Activated CD4-positive, alpha-beta memory T cell treated with anti-CD3 and anti-CD28 coated beads, Interleukin-2, amount 10 ng/mL, durations not matched to agents 7 days and 5 days (primary cell): Measurements from ENCODE around the gene KLF1. TPM values are rescaled to one million over a fixed set of nuclear protein-coding genes. Genes with fewer than 3 reads are reported as not detected.

Source experiments
- CTCF ChIA-PET: fragments of 350-600 bp; sonication (Branson Sonifier 250); formaldehyde crosslinking; loops from one replicate; lab custom pipeline; 2021; ENCODE audit warnings: antibody characterized with exemption, inconsistent platforms; lab: Charles Lee
- POLR2A ChIA-PET: fragments of 350-600 bp; sonication (Branson Sonifier 250); formaldehyde crosslinking; loops from one replicate; lab custom pipeline; 2021; ENCODE audit warnings: antibody characterized with exemption; lab: Charles Lee
- DNase-seq: peaks from one replicate; pipeline ENCODE4 v3.0.0-alpha.2; 2020
- H3K27ac Mint-ChIP-seq: one replicate; pipeline ENCODE4 v1.8.0; 2021; ENCODE audit warnings: mild to moderate bottlenecking, mixed read lengths
- H3K27me3 Mint-ChIP-seq: one replicate; pipeline ENCODE4 v1.8.0; 2021; ENCODE audit warnings: mixed read lengths
- H3K36me3 Mint-ChIP-seq: one replicate; pipeline ENCODE4 v1.8.0; 2021; ENCODE audit warnings: low read depth, mixed read lengths
- H3K4me1 Mint-ChIP-seq: one replicate; pipeline ENCODE4 v1.8.0; 2021; ENCODE audit warnings: mixed read lengths
- H3K4me3 Mint-ChIP-seq: one replicate; pipeline ENCODE4 v1.8.0; 2021; ENCODE audit warnings: mild to moderate bottlenecking, mixed read lengths
- H3K9me3 Mint-ChIP-seq: one replicate; pipeline ENCODE4 v1.8.0; 2021; ENCODE audit warnings: mixed read lengths
- total RNA-seq, 2 experiments: library from RNA; stranded (reverse); gene quantifications; one replicate each; pipeline ENCODE4 v1.2.3, GENCODE V29; 2021

Gene KLF1
- total RNA-seq, 2 experiments from 2014 or later = 0.13 to 0.20 TPM

- Mint-ChIP-seq H3K4me1 (peaks cover 19% of the 10 kb centered on the region), H3K36me3 (peaks cover 37% of the 10 kb centered on the region), H3K27ac (no peak overlapping the region), H3K27me3 (no peaks in the 10 kb centered on the region), H3K4me3 (no peak overlapping the region), H3K9me3 (peaks cover 9% of the 10 kb centered on the region)
- no peak for DNase-seq
- ChIA-PET CTCF (interaction anchor here (1.3 kb wide), 1 partner anchor 90 kb away, joined by 3 read pairs; no protein-coding TSS in a partner anchor), POLR2A (interaction anchor here (3.0 kb wide), 1 partner anchor 10 kb away, joined by 9 read pairs; no protein-coding TSS in a partner anchor)
These were observed 11.9 kb downstream of the KLF1 start for GRCh38 chr19:12875086-12875485.

- no peak for DNase-seq
- Mint-ChIP-seq H3K36me3 (peaks cover 35% of the 10 kb centered on the region), H3K27ac (no peak overlapping the region), H3K4me3 (no peak overlapping the region), H3K27me3 (no peaks in the 10 kb centered on the region), H3K4me1 (peaks cover 11% of the 10 kb centered on the region), H3K9me3 (peaks cover 9% of the 10 kb centered on the region)
- ChIA-PET CTCF (interaction anchor here (1.3 kb wide), 1 partner anchor 26 kb away, joined by 5 read pairs; no protein-coding TSS in a partner anchor), POLR2A (interaction anchor here (1.6 kb wide), 1 partner anchor 8 kb away, joined by 8 read pairs; no protein-coding TSS in a partner anchor)
These were observed 12.9 kb downstream of the KLF1 start for GRCh38 chr19:12873891-12874745.

GRCh38 chr19:12872941-12873890, 13.8 kb downstream of the KLF1 start:
- Mint-ChIP-seq H3K4me1 (peaks cover 9% of the 10 kb centered on the region), H3K4me3 (peak overlapping the region; percentile 51), H3K36me3 (peaks cover 28% of the 10 kb centered on the region), H3K27me3 (no peaks in the 10 kb centered on the region), H3K27ac (peak overlapping the region; percentile 21), H3K9me3 (peaks cover 9% of the 10 kb centered on the region)
- ChIA-PET POLR2A (interaction anchor here (0.8 to 1.6 kb wide), 4 partner anchors 9 to 279 kb away, joined by 3 to 10 read pairs (median 6); partner anchors contain the start of gene GET3), CTCF (interaction anchor here (0.5 to 1.3 kb wide), 12 partner anchors 9 to 1391 kb away, joined by 3 to 11 read pairs (median 4); partner anchors contain the start of gene DHPS)
- peak; percentile 75 for DNase-seq

GRCh38 chr19:12872255-12872654, 14.7 kb downstream of the KLF1 start:
- POLR2A ChIA-PET = interaction anchor here (1.3 to 1.5 kb wide), 2 partner anchors 13 to 135 kb away, joined by 3 to 10 read pairs; partner anchors contain the start of gene GET3
- peaks cover 10% of the 10 kb centered on the region for H3K4me1 Mint-ChIP-seq
- H3K36me3 Mint-ChIP-seq = peaks cover 24% of the 10 kb centered on the region
- H3K9me3 Mint-ChIP-seq = peaks cover 9% of the 10 kb centered on the region
- no peak overlapping the region for H3K27ac Mint-ChIP-seq
- DNase-seq = no peak
- CTCF ChIA-PET = interaction anchor here (1.0 to 1.3 kb wide), 5 partner anchors 8 to 93 kb away, joined by 4 to 11 read pairs (median 8); no protein-coding TSS in a partner anchor
- no peaks in the 10 kb centered on the region for H3K27me3 Mint-ChIP-seq
- no peak overlapping the region for H3K4me3 Mint-ChIP-seq

GRCh38 chr19:12871681-12872080, 15.3 kb downstream of the KLF1 start:
- peaks cover 14% of the 10 kb centered on the region for H3K4me1 Mint-ChIP-seq
- CTCF ChIA-PET = interaction anchor here (0.6 kb wide), 1 partner anchor 25 kb away, joined by 4 read pairs; no protein-coding TSS in a partner anchor
- peaks cover 24% of the 10 kb centered on the region for H3K36me3 Mint-ChIP-seq
- H3K9me3 Mint-ChIP-seq = peaks cover 9% of the 10 kb centered on the region
- DNase-seq = no peak
- no peaks in the 10 kb centered on the region for H3K27me3 Mint-ChIP-seq
- POLR2A ChIA-PET = interaction anchor here (0.7 kb wide), 1 partner anchor 48 kb away, joined by 3 read pairs; no protein-coding TSS in a partner anchor
- no peak overlapping the region for H3K27ac Mint-ChIP-seq
- no peak overlapping the region for H3K4me3 Mint-ChIP-seq

- no peak overlapping the region for H3K4me3 Mint-ChIP-seq
These were observed 18.4 kb downstream of the KLF1 start for GRCh38 chr19:12868540-12869112.

GRCh38 chr19:12867120-12868099, 19.6 kb downstream of the KLF1 start:
- Mint-ChIP-seq H3K36me3 (peaks cover 6% of the 10 kb centered on the region), H3K27ac (no peak overlapping the region), H3K9me3 (peaks cover 5% of the 10 kb centered on the region), H3K4me1 (peaks cover 12% of the 10 kb centered on the region), H3K4me3 (peak overlapping the region; percentile 7), H3K27me3 (peaks cover 3% of the 10 kb centered on the region)
- ChIA-PET POLR2A (no interaction called here), CTCF (no interaction called here)
- DNase-seq = peak; percentile 67

More at GRCh38 chr19:12868540-12869112, 18.4 kb downstream of the KLF1 start:
- POLR2A ChIA-PET = interaction anchor here (1.0 kb wide), 1 partner anchor 12 kb away, joined by 3 read pairs; no protein-coding TSS in a partner anchor
- peaks cover 16% of the 10 kb centered on the region for H3K36me3 Mint-ChIP-seq
- CTCF ChIA-PET = interaction anchor here (0.6 kb wide), 1 partner anchor 89 kb away, joined by 4 read pairs; no protein-coding TSS in a partner anchor
- H3K27ac Mint-ChIP-seq = no peak overlapping the region
- no peaks in the 10 kb centered on the region for H3K27me3 Mint-ChIP-seq
- no peak for DNase-seq
- peaks cover 9% of the 10 kb centered on the region for H3K9me3 Mint-ChIP-seq
- peaks cover 17% of the 10 kb centered on the region for H3K4me1 Mint-ChIP-seq

GRCh38 chr19:12866416-12867119, 20.4 kb downstream of the KLF1 start:
- Mint-ChIP-seq H3K36me3 (no peaks in the 10 kb centered on the region), H3K9me3 (no peaks in the 10 kb centered on the region), H3K4me1 (peaks cover 8% of the 10 kb centered on the region), H3K4me3 (no peak overlapping the region), H3K27me3 (peaks cover 3% of the 10 kb centered on the region), H3K27ac (no peak overlapping the region)
- ChIA-PET CTCF (no interaction called here), POLR2A (no interaction called here)
- no peak for DNase-seq

GRCh38 chr19:12865746-12866415, 21.1 kb downstream of the KLF1 start:
- no peaks in the 10 kb centered on the region for H3K36me3 Mint-ChIP-seq
- POLR2A ChIA-PET = no interaction called here
- H3K27me3 Mint-ChIP-seq = peaks cover 3% of the 10 kb centered on the region
- no peak overlapping the region for H3K4me3 Mint-ChIP-seq
- CTCF ChIA-PET = no interaction called here
- no peak overlapping the region for H3K27ac Mint-ChIP-seq
- peaks cover 8% of the 10 kb centered on the region for H3K4me1 Mint-ChIP-seq
- H3K9me3 Mint-ChIP-seq = no peaks in the 10 kb centered on the region
- DNase-seq = no peak
